NCI-H748 treated with DMSO at 0.1 percent for 48 hours (cell line): Measurements from ENCODE around the gene NFX1.
"Not testable (repeated sequence)": the region's sequence is repeated elsewhere in the genome, so short reads cannot be mapped to it uniquely, and the experiment has no call there.

Experiments used
- DNase-seq: peaks from one replicate; lab custom pipeline; 2025; lab: John Stamatoyannopoulos, UW

NFX1 gene

GRCh38 chr9:33310748-33311147 is 20.4 kb downstream of the NFX1 start:
- DNase-seq: no peak

GRCh38 chr9:33311953-33312352 is 21.6 kb downstream of the NFX1 start:
- no peak for DNase-seq

- no peak for DNase-seq
Measured at GRCh38 chr9:33315371-33315770, 25.1 kb downstream of the NFX1 start.

- DNase-seq: not testable (repeated sequence)
Measured at GRCh38 chr9:33317136-33317535, 26.8 kb downstream of the NFX1 start.

GRCh38 chr9:33318225-33318624 is 27.9 kb downstream of the NFX1 start:
- DNase-seq: no peak

- DNase-seq: no peak
Measured at GRCh38 chr9:33318781-33319180, 28.5 kb downstream of the NFX1 start.

GRCh38 chr9:33320230-33320567 is 29.9 kb downstream of the NFX1 start:
- no peak for DNase-seq

DNA sequence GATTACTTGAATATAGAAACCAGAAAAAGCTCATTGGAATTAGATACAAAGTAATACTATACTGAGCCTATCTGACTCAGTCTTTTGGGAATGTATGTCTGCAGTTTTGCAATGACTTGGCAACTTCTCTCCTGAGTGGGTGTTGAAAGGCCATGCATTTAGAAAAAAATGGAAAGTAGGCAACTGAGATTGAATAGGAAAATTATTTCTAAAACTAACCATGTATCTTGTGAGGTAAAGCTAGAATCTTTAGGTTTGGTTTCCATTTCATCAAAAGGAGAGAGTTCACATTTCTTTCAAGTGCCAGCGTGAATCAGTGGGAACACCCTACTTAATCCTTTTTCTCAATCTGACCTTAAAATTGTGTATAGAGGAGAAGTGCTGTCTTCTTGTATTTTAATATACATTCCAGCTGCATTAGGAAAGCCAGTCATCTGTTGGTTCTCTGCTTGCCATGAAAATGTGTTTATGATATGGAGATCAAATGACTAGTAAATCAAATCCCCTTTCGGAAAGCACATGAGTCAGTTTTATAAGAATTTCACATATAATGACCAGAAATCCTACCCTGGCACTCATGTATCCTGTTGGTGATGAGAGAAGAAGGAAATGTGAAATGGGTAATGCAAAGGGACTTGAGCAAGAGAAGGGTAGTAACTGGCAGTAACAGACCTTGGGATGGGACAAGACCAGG is 30.4 kb downstream of the NFX1 start:
- DNase-seq: no peak

- DNase-seq: no peak
Measured at GRCh38 chr9:33329117-33329563, 38.8 kb downstream of the NFX1 start.

DNA sequence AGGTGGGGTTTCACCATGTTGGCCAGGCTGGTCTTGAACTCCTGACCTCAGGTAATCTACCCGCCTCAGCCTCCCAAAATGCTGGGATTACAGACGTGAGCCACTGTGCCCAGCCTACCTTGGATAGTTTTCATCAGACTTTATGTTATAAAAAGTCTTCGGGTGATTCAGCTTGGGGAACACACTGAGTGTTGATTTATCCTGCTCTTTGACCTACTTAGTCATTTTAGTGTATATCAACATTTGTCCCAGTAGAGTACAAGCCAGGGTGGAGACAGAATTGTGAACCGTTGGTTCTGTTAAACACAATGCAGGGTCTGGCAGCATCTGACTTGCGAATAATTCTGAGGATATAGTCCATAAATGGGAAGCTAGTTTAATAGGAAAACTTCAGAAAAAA is 39.7 kb downstream of the NFX1 start:
- DNase-seq: no peak

- no peak for DNase-seq
Measured at GRCh38 chr9:33331377-33331891, 41.1 kb downstream of the NFX1 start.

GRCh38 chr9:33332011-33332410 is 41.7 kb downstream of the NFX1 start:
- no peak for DNase-seq

GRCh38 chr9:33332956-33333355 is 42.6 kb downstream of the NFX1 start:
- DNase-seq: not testable (repeated sequence)

DNA sequence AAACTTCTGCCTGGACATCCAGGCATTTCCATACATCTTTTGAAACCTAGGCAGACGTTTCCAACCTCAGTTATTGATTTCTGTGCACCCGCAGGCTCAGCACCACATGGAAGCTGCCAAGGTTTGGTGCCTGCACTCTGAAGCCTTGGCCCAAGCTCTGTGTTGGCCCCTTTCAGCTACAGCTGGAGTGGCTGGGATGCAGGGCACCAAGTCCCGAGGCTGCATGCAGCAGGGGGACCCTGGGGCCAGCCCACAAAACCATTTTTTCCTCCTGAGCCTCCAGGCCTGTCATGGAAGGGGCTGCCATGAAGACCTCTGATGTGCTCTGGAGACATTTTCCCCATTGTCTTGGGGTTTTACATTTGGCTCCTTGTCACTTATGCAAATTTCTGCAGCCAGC is 49.9 kb downstream of the NFX1 start:
- no peak for DNase-seq

DNA sequence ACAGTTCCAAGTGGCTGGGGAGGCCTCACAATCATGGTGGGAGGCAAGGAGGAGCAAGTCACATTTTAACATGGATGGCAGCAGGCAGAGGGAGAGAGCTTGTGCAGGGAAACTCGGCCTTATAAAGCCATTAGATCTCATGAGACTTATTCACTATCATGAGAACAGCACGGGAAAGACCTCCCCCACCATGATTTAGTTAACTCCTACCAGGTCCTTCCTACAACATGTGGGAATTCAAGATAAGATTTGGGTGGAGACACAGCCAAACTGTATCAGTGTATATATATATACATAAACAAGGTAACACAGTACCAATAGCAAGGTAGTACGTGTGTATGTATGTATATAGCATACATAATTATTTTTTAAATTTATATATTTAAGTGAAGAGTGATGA is 50.9 kb downstream of the NFX1 start:
- no peak for DNase-seq

GRCh38 chr9:33344145-33344544 is 53.8 kb downstream of the NFX1 start:
- DNase-seq: no peak

DNA sequence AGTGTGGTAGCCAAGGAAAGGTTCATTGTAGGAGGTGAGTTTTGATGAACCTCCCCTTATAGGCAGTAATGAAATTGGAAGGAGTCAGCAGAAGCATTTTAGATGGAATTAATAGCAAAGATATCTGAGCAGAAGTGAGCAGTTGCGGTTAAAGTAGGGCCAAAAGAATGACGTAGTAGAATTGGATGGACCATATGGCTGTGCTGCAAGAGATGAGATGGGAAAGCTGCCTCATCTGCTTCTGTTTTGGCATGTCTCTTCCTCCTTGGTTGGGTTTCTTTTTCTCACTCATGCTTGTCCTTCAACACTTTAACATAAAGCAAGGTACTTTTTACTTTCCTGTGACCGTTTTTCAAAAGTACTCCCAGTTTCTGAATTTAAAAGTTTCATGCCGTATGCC is 56.2 kb downstream of the NFX1 start:
- DNase-seq: no peak

- no peak for DNase-seq
Measured at GRCh38 chr9:33348998-33349397, 58.7 kb downstream of the NFX1 start.

DNA sequence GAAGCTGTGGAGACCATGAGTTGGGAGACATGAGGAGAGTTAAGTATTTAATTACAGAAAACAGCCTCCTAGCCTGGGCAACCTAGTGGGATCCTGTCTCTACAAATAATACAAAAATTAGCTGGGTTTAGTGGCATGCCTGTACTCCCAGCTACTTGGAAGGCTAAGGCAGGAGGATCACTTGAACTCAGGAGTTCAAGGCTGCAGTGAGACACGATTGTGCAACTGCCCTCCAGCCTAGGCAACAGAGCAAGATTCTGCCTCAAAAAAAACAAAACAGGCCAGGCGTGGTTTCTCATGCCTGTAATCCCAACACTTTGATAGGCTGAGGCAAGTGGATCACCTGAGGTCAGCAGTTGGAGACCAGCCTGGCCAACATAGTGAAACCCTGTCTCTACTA is 59.4 kb downstream of the NFX1 start:
- no peak for DNase-seq

- DNase-seq: no peak
Measured at GRCh38 chr9:33350310-33350709, 60.0 kb downstream of the NFX1 start.

GRCh38 chr9:33351547-33351946 is 61.2 kb downstream of the NFX1 start:
- DNase-seq: no peak

GRCh38 chr9:33354651-33355211 is 64.4 kb downstream of the NFX1 start:
- DNase-seq: no peak

DNA sequence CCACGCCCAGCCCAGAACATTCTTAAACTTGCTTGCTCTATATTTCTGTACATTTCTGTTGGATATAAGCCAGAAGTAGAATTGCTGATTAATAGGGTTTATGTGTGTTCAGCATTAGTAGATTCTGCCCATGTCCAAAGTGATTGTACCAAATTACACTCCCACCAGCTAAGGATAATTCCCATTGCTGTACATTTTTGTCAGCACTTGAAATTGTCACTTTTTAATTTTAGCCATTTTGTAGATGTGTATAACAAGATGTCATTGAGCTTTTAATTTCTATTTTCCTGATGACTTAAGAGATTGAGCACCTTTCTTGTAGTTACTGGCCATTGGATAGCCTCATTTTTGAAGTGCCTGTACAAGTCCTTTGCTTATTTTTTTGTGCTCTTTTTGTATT is 65.6 kb downstream of the NFX1 start:
- no peak for DNase-seq

DNA sequence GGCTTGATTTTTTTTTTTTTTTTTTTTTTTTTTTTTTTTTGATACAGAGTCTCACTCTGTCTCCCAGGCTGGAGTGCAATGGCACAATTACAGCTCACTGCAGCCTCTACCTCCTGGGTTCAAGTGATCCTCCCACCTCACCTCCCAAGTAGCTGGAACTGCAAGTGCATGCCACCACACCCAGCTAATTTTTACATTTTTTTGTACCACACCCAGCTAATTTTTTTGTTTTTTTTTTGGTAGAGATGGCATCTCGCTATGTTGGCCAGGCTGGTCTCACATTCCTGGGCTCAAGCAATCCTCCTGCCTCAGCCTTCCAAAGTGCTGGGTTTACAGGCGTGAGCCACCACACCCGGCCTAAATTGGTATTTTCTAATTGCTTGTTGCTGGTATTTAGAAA is 68.3 kb downstream of the NFX1 start:
- DNase-seq: not testable (repeated sequence)
